BE2C (cell line): ENCODE data around the gene TNFRSF9.

Experiments
- DNase-seq: peaks from one replicate; pipeline ENCODE4 v3.0.0-alpha.2; 2020
- H3K27me3 ChIP-seq: fragments of 250-450 bp; sonication (Bioruptor Pico); 2 replicates; pipeline ENCODE4 v1.5.1; 2020; ENCODE audit warnings: mild to moderate bottlenecking
- H3K36me3 ChIP-seq: fragments of 250-450 bp; sonication (Bioruptor Pico); 2 replicates; pipeline ENCODE4 v1.5.1; 2020; ENCODE audit warnings: mild to moderate bottlenecking
- H3K4me1 ChIP-seq: fragments of 250-450 bp; sonication (Bioruptor Pico); 2 replicates; pipeline ENCODE4 v1.5.1; 2020
- H3K4me3 ChIP-seq: 2 replicates; pipeline ENCODE4 v1.5.1; 2011; ENCODE audit warnings: low read depth, low read length
- H3K9me3 ChIP-seq: fragments of 250-450 bp; sonication (Bioruptor Pico); 2 replicates; pipeline ENCODE4 v1.5.1; 2020
- CTCF ChIP-seq: IDR thresholded peaks from 2 replicates; pipeline ENCODE4 v1.5.1; 2012; ENCODE audit warnings: mild to moderate bottlenecking, low read depth, low read length

TNFRSF9 gene

GRCh38 chr1:7869136-7869920, 71.3 kb downstream of the TNFRSF9 start:
- Histone ChIP-seq H3K4me1 (no peaks in the 10 kb centered on the region), H3K27me3 (no peaks in the 10 kb centered on the region), H3K9me3 (no peaks in the 10 kb centered on the region), H3K4me3 (no peak overlapping the region), H3K36me3 (no peaks in the 10 kb centered on the region)
- no peak for DNase-seq
- no peak for TF ChIP-seq CTCF

GRCh38 chr1:7868070-7868780, 72.4 kb downstream of the TNFRSF9 start:
- Histone ChIP-seq H3K4me3 (no peak overlapping the region), H3K4me1 (no peaks in the 10 kb centered on the region), H3K36me3 (no peaks in the 10 kb centered on the region), H3K27me3 (no peaks in the 10 kb centered on the region), H3K9me3 (no peaks in the 10 kb centered on the region)
- DNase-seq, result no peak
- no peak for TF ChIP-seq CTCF

GRCh38 chr1:7865978-7866377, 74.7 kb downstream of the TNFRSF9 start:
- Histone ChIP-seq H3K36me3 (no peaks in the 10 kb centered on the region), H3K4me1 (no peaks in the 10 kb centered on the region), H3K9me3 (no peaks in the 10 kb centered on the region), H3K4me3 (no peak overlapping the region), H3K27me3 (no peaks in the 10 kb centered on the region)
- no peak for DNase-seq
- TF ChIP-seq CTCF, result no peak
